NOMO-1 (cell line): ENCODE results near the gene BAIAP2.
"Not testable (repeated sequence)": the region's sequence is repeated elsewhere in the genome, so short reads cannot be mapped to it uniquely, and the experiment has no call there.

Source experiments
- DNase-seq, 2 experiments: peaks; one replicate each; lab custom pipeline; 2025; ENCODE audit not compliant: unreplicated experiment in 2 of 2; lab: John Stamatoyannopoulos, UW

BAIAP2 gene

GRCh38 chr17:81066072-81066471 lies 31.1 kb downstream of the BAIAP2 start:
- no peak for DNase-seq

GRCh38 chr17:81066771-81067315 lies 31.9 kb downstream of the BAIAP2 start:
- DNase-seq = no peak

GRCh38 chr17:81067391-81067811 lies 32.5 kb downstream of the BAIAP2 start:
- DNase-seq = no peak

- no peak for DNase-seq
Observed at GRCh38 chr17:81068411-81069134, 33.6 kb downstream of the BAIAP2 start.

- DNase-seq = no peak
Observed at GRCh38 chr17:81069135-81069645, 34.2 kb downstream of the BAIAP2 start.

- no peak for DNase-seq
Observed at GRCh38 chr17:81070541-81071246, 35.7 kb downstream of the BAIAP2 start.

GRCh38 chr17:81071761-81072741 lies 37.1 kb downstream of the BAIAP2 start:
- no peak for DNase-seq

GRCh38 chr17:81073967-81074839 lies 39.3 kb downstream of the BAIAP2 start:
- DNase-seq = no peak

- DNase-seq = no peak
Observed at GRCh38 chr17:81074875-81075274, 39.9 kb downstream of the BAIAP2 start.

- DNase-seq = no peak
Observed at GRCh38 chr17:81075307-81075706, 40.4 kb downstream of the BAIAP2 start.

- DNase-seq = no peak
Observed at GRCh38 chr17:81076141-81076679, 41.3 kb downstream of the BAIAP2 start.

- DNase-seq = not testable (repeated sequence)
Observed at GRCh38 chr17:81078026-81078913, 43.3 kb downstream of the BAIAP2 start.

- DNase-seq = no peak
Observed at GRCh38 chr17:81080019-81080418, 45.1 kb downstream of the BAIAP2 start.

- DNase-seq = no peak
Observed at GRCh38 chr17:81081222-81082176, 46.5 kb downstream of the BAIAP2 start.

- DNase-seq = no peak
Observed at GRCh38 chr17:81082177-81083073, 47.5 kb downstream of the BAIAP2 start.

- DNase-seq = no peak
Observed at GRCh38 chr17:81083125-81083765, 48.3 kb downstream of the BAIAP2 start.
